HepG2 (cell line): ENCODE data around the gene CHDH. TPM values are rescaled to one million over a fixed set of nuclear protein-coding genes. Genes with fewer than 3 reads are reported as not detected.

ENCODE experiments used
- ATAC-seq: fragments of 200-7000 bp; cut with Tn5 transposase; 3 replicates; pipeline ENCODE4 v1.9.1; 2020; ENCODE audit warnings: mild to moderate bottlenecking, moderate library complexity
- BruUV-seq: library from RNA; stranded (reverse); fragments of 400-500 nt; replicated peaks from 2 replicates; lab custom pipeline; 2021; lab: Mats Ljungman, UMichigan
- CTCF ChIA-PET: fragments of 300-600 bp; formaldehyde crosslinking; extraction: SDS; loops from one replicate; lab custom pipeline; 2021; ENCODE audit warnings: low total read pairs, inconsistent platforms, low intra/inter-chr PET ratio; lab: Yijun Ruan, JAX
- POLR2A ChIA-PET: fragments of 350-600 bp; sonication (Branson Sonifier 250); formaldehyde crosslinking; loops from one replicate; lab custom pipeline; 2020; ENCODE audit warnings: antibody characterized with exemption, inconsistent platforms; lab: Yijun Ruan, JAX
- DNase-seq: peaks from one replicate; pipeline ENCODE4 v3.0.0-alpha.2; 2015; ENCODE audit warnings: low spot score
- FAIRE-seq: peaks from 3 replicates; lab custom pipeline; 2011; peaks lifted over from hg19 to GRCh38; lab: Jason Lieb, UNC
- H2AFZ ChIP-seq: one replicate; pipeline ENCODE4 v1.6.1; 2011; ENCODE audit warnings: low read length, inconsistent platforms
- H3K27ac ChIP-seq: fragments of 300-600 bp; 3 replicates; pipeline ENCODE4 v1.8.0; 2011; ENCODE audit warnings: mixed run types, mild to moderate bottlenecking, mixed read lengths, low read length, inconsistent platforms; ENCODE audit not compliant: insufficient read depth; ENCODE audit errors: extremely low read length
- H3K27me3 ChIP-seq, 2 experiments: fragments of 200-600 bp in 1 of 2; 2 replicates in 1 of 2; 3 replicates in 1 of 2; pipeline versions ENCODE4 v1.6.0 to v1.8.0; 2011; ENCODE audit warnings: low read length in 2 of 2, mild to moderate bottlenecking in 2 of 2, moderate library complexity in 2 of 2, inconsistent platforms in 1 of 2; ENCODE audit not compliant: insufficient read depth in 2 of 2, control insufficient read depth in 1 of 2
- H3K36me3 ChIP-seq, 2 experiments: fragments of 200-600 bp in 1 of 2; replicated peaks in 1 of 2; 2 replicates in 1 of 2; 3 replicates in 1 of 2; pipeline versions ENCODE4 v1.5.1 to v1.8.0; 2011; ENCODE audit warnings: low read length in 2 of 2, inconsistent platforms in 1 of 2; ENCODE audit not compliant: insufficient read depth in 2 of 2, control insufficient read depth in 1 of 2
- H3K4me1 ChIP-seq: 2 replicates; pipeline ENCODE4 v1.5.1; 2012; ENCODE audit warnings: low read length, inconsistent platforms; ENCODE audit not compliant: insufficient read depth
- H3K4me2 ChIP-seq: 2 replicates; pipeline ENCODE4 v1.6.0; 2011; ENCODE audit warnings: low read depth, low read length, inconsistent platforms
- H3K4me3 ChIP-seq, 3 experiments: fragments of 200-600 bp in 1 of 3; sonication (generic), shearing (Covaris generic) in 1 of 3; replicated peaks in 1 of 3; 2 replicates each; pipeline ENCODE4 v1.5.1; 2011 to 2016; ENCODE audit warnings: low read length in 3 of 3, inconsistent platforms in 2 of 3, low read depth in 2 of 3, mild to moderate bottlenecking in 2 of 3, control low read depth in 1 of 3, mixed read lengths in 1 of 3; ENCODE audit not compliant: insufficient read depth in 1 of 3
- H3K79me2 ChIP-seq: one replicate; pipeline ENCODE4 v1.6.1; 2011; ENCODE audit warnings: low read length, inconsistent platforms; ENCODE audit not compliant: insufficient read depth
- H3K9ac ChIP-seq: 2 replicates; pipeline ENCODE4 v1.6.0; 2011; ENCODE audit warnings: mild to moderate bottlenecking, low read depth, low read length, inconsistent platforms; ENCODE audit not compliant: insufficient read depth
- H3K9me3 ChIP-seq: 2 replicates; pipeline ENCODE4 v1.5.1; 2012; ENCODE audit warnings: mild to moderate bottlenecking, low read length
- H4K20me1 ChIP-seq: 2 replicates; pipeline ENCODE4 v1.6.0; 2011; ENCODE audit warnings: inconsistent platforms, mild to moderate bottlenecking, low read length, moderate library complexity; ENCODE audit not compliant: insufficient read depth
- DMTF1 ChIP-seq: sonication (generic); formaldehyde crosslinking; IDR thresholded peaks from 2 replicates; pipeline ENCODE4 v1.4.0; 2020; ENCODE audit warnings: mild to moderate bottlenecking, missing genetic modification reagents
- GATAD1 ChIP-seq: IDR thresholded peaks from 2 replicates; pipeline ENCODE4 v1.6.1; 2016; ENCODE audit warnings: missing genetic modification reagents, missing compliant biosample characterization
- KDM2A ChIP-seq: sonication (generic); formaldehyde crosslinking; IDR thresholded peaks from 2 replicates; pipeline ENCODE4 v1.4.0; 2020; ENCODE audit warnings: low read depth, missing genetic modification reagents, borderline replicate concordance
- NPAS2 ChIP-seq: sonication (generic); formaldehyde crosslinking; IDR thresholded peaks from 2 replicates; pipeline ENCODE4 v1.8.0; 2022; ENCODE audit warnings: mild to moderate bottlenecking, missing genetic modification reagents, borderline replicate concordance
- POLR2A ChIP-seq, 2 experiments: IDR thresholded peaks; 2 replicates each; pipeline ENCODE4 v1.6.1; 2011; ENCODE audit warnings: low read depth in 2 of 2, low read length in 2 of 2, mild to moderate bottlenecking in 1 of 2, moderate library complexity in 1 of 2; ENCODE audit not compliant: insufficient read depth in 1 of 2
- POLR2AphosphoS5 ChIP-seq: IDR thresholded peaks from 2 replicates; pipeline ENCODE4 v1.6.1; 2012; ENCODE audit warnings: low read depth, low read length
- POLR2G ChIP-seq: fragments of 200-400 bp; formaldehyde crosslinking; IDR thresholded peaks from 2 replicates; pipeline ENCODE4 v1.6.1; 2018; ENCODE audit warnings: mild to moderate bottlenecking, low read depth, low read length, moderate library complexity
- RBM22 ChIP-seq: fragments of 200-400 bp; formaldehyde crosslinking; optimal IDR thresholded peaks from 2 replicates; pipeline ENCODE3; 2017; ENCODE audit warnings: mild to moderate bottlenecking, low read length, moderate library complexity
- ZNF460 ChIP-seq: sonication (generic); formaldehyde crosslinking; IDR thresholded peaks from 2 replicates; pipeline ENCODE4 v1.5.1; 2020; ENCODE audit warnings: missing genetic modification reagents, mild to moderate bottlenecking, borderline replicate concordance
- ZNF569 ChIP-seq: sonication (generic); formaldehyde crosslinking; IDR thresholded peaks from 2 replicates; pipeline ENCODE4 v1.5.0; 2020; ENCODE audit warnings: mild to moderate bottlenecking, missing genetic modification reagents, moderate library complexity, borderline replicate concordance
- ZNF576 ChIP-seq: sonication (generic); formaldehyde crosslinking; IDR thresholded peaks from 2 replicates; pipeline ENCODE4 v1.4.0; 2020; ENCODE audit warnings: mild to moderate bottlenecking, missing genetic modification reagents
- WGBS: methylation state at CpG from one replicate; pipeline ENCODE4 v1.1.6; 2017; ENCODE audit warnings: low lambda C conversion rate; 5-methylcytosine and 5-hydroxymethylcytosine counted together
- in situ Hi-C: cut with HindIII; loops from 2 replicates; pipeline ENCODE4 v1.10.0; 2017; ENCODE audit warnings: low pct_unique_long_range_greater_than_20kb; ENCODE audit not compliant: extremely low pct_ligation_motif_present
- intact Hi-C: fragments of 100-400 bp; cut with micrococcal nuclease; formaldehyde crosslinking; loops from one replicate; pipeline ENCODE4 v1.10.0; 2022; ENCODE audit not compliant: unreplicated experiment
- polyA plus RNA-seq, 8 experiments: library from polyadenylated mRNA; depleted of rRNA in 3 of 8; stranded (reverse) in 7 of 8; unstranded in 1 of 8; fragments of >200 nt; fragmentation: Illumina TruSeq in 4 of 8; extraction: Trizol in 4 of 8; gene quantifications; 2 replicates each; pipeline versions ENCODE4 v1.2.1 to v1.2.3, GENCODE V29; 2011 to 2016; ENCODE audit warnings: low read depth in 4 of 8, missing spikeins in 1 of 8, mixed read lengths in 1 of 8; ENCODE audit not compliant: insufficient read depth in 1 of 8
- total RNA-seq, 5 experiments: library from RNA; depleted of rRNA; stranded (reverse); fragments of >200 nt; fragmentation: Illumina TruSeq; extraction: Trizol; gene quantifications; 2 replicates each; pipeline ENCODE4 v1.2.3, GENCODE V29; 2016; ENCODE audit warnings: low read depth in 1 of 5
- TF ChIP-seq, protein P1 (sequence below): sonication (generic); formaldehyde crosslinking; IDR thresholded peaks from 2 replicates; pipeline ENCODE4 v1.9.0; 2021; ENCODE audit warnings: missing genetic modification reagents, borderline replicate concordance

Gene CHDH
- total and polyA plus RNA-seq, 2 of the 13 experiments (the other 11 are each of a cell fraction or from before 2014, with no cell fraction given), result 28.1 to 48.9 TPM

DNA sequence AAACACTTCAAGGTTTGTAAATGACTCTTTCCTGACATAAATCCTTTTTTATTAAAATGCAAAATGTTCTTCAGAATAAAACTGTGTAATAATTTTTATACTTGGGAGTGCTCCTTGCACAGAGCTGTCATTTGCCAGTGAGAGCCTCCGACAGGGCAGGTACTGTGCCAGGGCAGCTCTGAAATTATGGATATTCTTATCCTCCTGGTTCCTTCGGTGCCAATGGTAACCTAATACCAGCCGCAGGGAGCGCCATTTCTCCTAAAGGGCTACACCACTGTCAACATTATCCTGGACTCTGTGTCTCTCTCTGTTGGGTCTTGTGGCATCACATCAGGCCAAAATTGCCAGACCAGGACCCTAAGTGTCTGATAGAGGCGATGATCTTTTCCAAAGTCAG is 33.0 kb downstream of the CHDH start:
- no peak for TF ChIP-seq KDM2A (CRISPR knock-in tag)
- TF ChIP-seq POLR2AphosphoS5, result 0 out of 2 replicates have a peak, but pooled peaks have one; percentile 21
- TF ChIP-seq, all 625 proteins: peak for 1
- Histone ChIP-seq H2AFZ (no peak overlapping the region), H3K27me3 (no peaks in the 10 kb centered on the region), H3K9me3 (no peaks in the 10 kb centered on the region), H3K9ac (no peak overlapping the region), H3K79me2 (no peaks in the 10 kb centered on the region), H4K20me1 (peaks cover 18% of the 10 kb centered on the region), H3K36me3 (peaks cover 10 to 29% of the 10 kb centered on the region in 2 experiments), H3K27ac (no peak overlapping the region), H3K4me1 (peaks cover 9% of the 10 kb centered on the region), H3K4me3 (no peak overlapping the region), H3K4me2 (no peak overlapping the region)
- POLR2A ChIA-PET, result interaction anchor here (12.1 kb wide), 1 partner anchor 30 kb away, joined by 156 read pairs; the partner anchor contains the start of gene CHDH
- FAIRE-seq (no peak), ATAC-seq (no peak), DNase-seq (no peak)
- in situ Hi-C loops (no loop called here), intact Hi-C loops (no loop called here)
- CTCF ChIA-PET, result no interaction called here
- no TSS peak for BruUV-seq
- 94% methylated on average over 5 of the region's 5 CpGs for WGBS

DNA sequence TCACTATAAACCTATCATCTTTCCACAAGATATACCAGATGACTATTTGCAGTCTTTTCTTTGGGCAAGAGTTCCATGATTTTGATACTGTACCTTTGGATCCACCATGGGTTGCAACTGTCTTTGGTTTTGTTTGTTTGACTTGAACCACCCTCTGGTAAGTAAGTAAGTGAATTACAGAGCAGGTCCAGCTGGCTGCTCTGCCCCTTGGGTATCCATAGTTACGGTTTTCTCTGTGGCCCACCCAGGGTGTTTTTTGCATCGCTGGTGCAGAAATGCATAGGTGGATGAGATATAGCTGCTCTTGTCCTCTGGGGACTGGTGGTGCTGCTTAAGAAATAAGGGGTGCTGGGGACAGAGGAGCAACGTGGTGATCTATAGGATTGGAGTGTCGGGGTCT is 33.8 kb downstream of the CHDH start:
- Histone ChIP-seq H3K27me3 (no peaks in the 10 kb centered on the region), H3K4me1 (peaks cover 4% of the 10 kb centered on the region), H3K9ac (no peak overlapping the region), H3K4me2 (no peak overlapping the region), H3K36me3 (peaks cover 5 to 22% of the 10 kb centered on the region in 2 experiments), H2AFZ (no peak overlapping the region), H3K79me2 (no peaks in the 10 kb centered on the region), H3K9me3 (no peaks in the 10 kb centered on the region), H3K4me3 (no peak overlapping the region), H4K20me1 (peaks cover 11% of the 10 kb centered on the region; the same call in 1 of the 2 replicates), H3K27ac (no peak overlapping the region)
- 93% methylated on average over 4 of the region's 4 CpGs for WGBS
- FAIRE-seq (no peak), ATAC-seq (no peak), DNase-seq (no peak)
- BruUV-seq, result no TSS peak
- in situ Hi-C loops, result no loop called here
- intact Hi-C loops, result no loop called here
- ChIA-PET POLR2A (interaction anchor here (12.1 kb wide), 1 partner anchor 31 kb away, joined by 156 read pairs; the partner anchor contains the start of gene CHDH), CTCF (no interaction called here)
- TF ChIP-seq NPAS2 (CRISPR knock-in tag), result no peak
- 0 out of 4 replicates have a peak, but pooled peaks of 1 of the 2 experiments have one; percentile 17 for TF ChIP-seq POLR2A (IDR thresholded peaks at IDR 0.05; ENCODE audit: insufficient read depth in 1 of 2, low read depth in 2 of 2, low read length in 2 of 2)
- TF ChIP-seq DMTF1, result no peak
- 0 out of 2 replicates have a peak, but pooled peaks have one; percentile 34 for TF ChIP-seq POLR2G
- TF ChIP-seq ZNF460, result no peak
- TF ChIP-seq ZNF569 (CRISPR knock-in tag), result no peak
- TF ChIP-seq GATAD1 (CRISPR knock-in tag), result no peak
- TF ChIP-seq, protein P1, sequence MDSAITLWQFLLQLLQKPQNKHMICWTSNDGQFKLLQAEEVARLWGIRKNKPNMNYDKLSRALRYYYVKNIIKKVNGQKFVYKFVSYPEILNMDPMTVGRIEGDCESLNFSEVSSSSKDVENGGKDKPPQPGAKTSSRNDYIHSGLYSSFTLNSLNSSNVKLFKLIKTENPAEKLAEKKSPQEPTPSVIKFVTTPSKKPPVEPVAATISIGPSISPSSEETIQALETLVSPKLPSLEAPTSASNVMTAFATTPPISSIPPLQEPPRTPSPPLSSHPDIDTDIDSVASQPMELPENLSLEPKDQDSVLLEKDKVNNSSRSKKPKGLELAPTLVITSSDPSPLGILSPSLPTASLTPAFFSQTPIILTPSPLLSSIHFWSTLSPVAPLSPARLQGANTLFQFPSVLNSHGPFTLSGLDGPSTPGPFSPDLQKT (CRISPR knock-in tag), result no peak
- TF ChIP-seq ZNF576 (CRISPR knock-in tag), result no peak
- peak; percentile 71 for TF ChIP-seq RBM22
